K562 (cell line): ENCODE data around the gene NBEA. TPM values are rescaled to one million over a fixed set of nuclear protein-coding genes. Genes with fewer than 3 reads are reported as not detected.

Source experiments
- ATAC-seq: fragments of 200-7000 bp; cut with Tn5 transposase; 3 replicates; pipeline ENCODE4 v1.9.1; 2020; ENCODE audit warnings: moderate library complexity
- BruUV-seq: library from RNA; stranded (reverse); fragments of 400-500 nt; replicated peaks from 2 replicates; lab custom pipeline; 2021; lab: Mats Ljungman, UMichigan
- CTCF ChIA-PET: fragments of 300-600 bp; formaldehyde crosslinking; extraction: SDS; loops from one replicate; lab custom pipeline; 2021; ENCODE audit warnings: low intra/inter-chr PET ratio; lab: Yijun Ruan, JAX
- POLR2A ChIA-PET: fragments of 300-600, 350-650 bp; sonication (Branson Sonifier 250); formaldehyde crosslinking; extraction: SDS; loops from one replicate; lab custom pipeline; 2021; ENCODE audit warnings: antibody characterized with exemption, inconsistent platforms; lab: Yijun Ruan, JAX
- DNase-seq, 4 experiments: peaks; one replicate each; pipeline versions ENCODE4 v3.0.0 to v3.0.0-alpha.2; 2011 to 2018; ENCODE audit warnings: low spot score in 3 of 4, mixed read lengths in 3 of 4; ENCODE audit errors: extremely low read depth in 1 of 4
- FAIRE-seq: peaks from 2 replicates; lab custom pipeline; 2011; peaks lifted over from hg19 to GRCh38; lab: Jason Lieb, UNC
- H2AFZ ChIP-seq: 2 replicates; pipeline ENCODE4 v1.6.0; 2011; ENCODE audit warnings: low read depth, low read length, control low read depth, inconsistent platforms
- H3K27ac ChIP-seq: fragments of 200-600 bp; 3 replicates; pipeline ENCODE4 v1.8.0; 2011; ENCODE audit warnings: low read depth, mild to moderate bottlenecking, control low read depth, inconsistent platforms, low read length, moderate library complexity, mixed read lengths; ENCODE audit errors: extremely low read depth
- H3K27me3 ChIP-seq, 2 experiments: fragments of 300-600 bp in 1 of 2; 2 replicates in 1 of 2; 3 replicates in 1 of 2; pipeline versions ENCODE4 v1.6.0 to v1.8.0; 2011; ENCODE audit warnings: inconsistent platforms in 2 of 2, low read length in 2 of 2, mild to moderate bottlenecking in 1 of 2, mixed read lengths in 1 of 2, moderate library complexity in 1 of 2; ENCODE audit not compliant: control insufficient read depth in 2 of 2, insufficient read depth in 2 of 2
- H3K36me3 ChIP-seq: fragments of 300-600 bp; 3 replicates; pipeline ENCODE4 v1.8.0; 2011; ENCODE audit warnings: mild to moderate bottlenecking, low read length, inconsistent platforms; ENCODE audit not compliant: control insufficient read depth, insufficient read depth
- H3K4me1 ChIP-seq, 2 experiments: fragments of 200-600 bp in 1 of 2; replicated peaks in 1 of 2; 2 replicates in 1 of 2; 3 replicates in 1 of 2; pipeline versions ENCODE4 v1.5.1 to v1.8.0; 2011; ENCODE audit warnings: inconsistent platforms in 2 of 2, low read length in 2 of 2, mild to moderate bottlenecking in 1 of 2, mixed read lengths in 1 of 2, moderate library complexity in 1 of 2; ENCODE audit not compliant: control insufficient read depth in 2 of 2, insufficient read depth in 2 of 2
- H3K4me2 ChIP-seq: 2 replicates; pipeline ENCODE4 v1.6.1; 2011; ENCODE audit warnings: low read length, control low read depth, inconsistent platforms, mixed read lengths; ENCODE audit not compliant: insufficient read depth
- H3K4me3 ChIP-seq: fragments of 200-600 bp; sonication (generic), shearing (Covaris generic); 2 replicates; pipeline ENCODE4 v1.5.1; 2016; ENCODE audit warnings: control low read depth, inconsistent platforms
- H3K79me2 ChIP-seq: fragments of 200-600 bp; 3 replicates; pipeline ENCODE4 v1.8.0; 2011; ENCODE audit warnings: low read length, inconsistent platforms; ENCODE audit not compliant: control insufficient read depth, insufficient read depth
- H3K9ac ChIP-seq, 2 experiments: 2 replicates each; pipeline versions ENCODE4 v1.6.0 to v1.6.1; 2011; ENCODE audit warnings: low read depth in 2 of 2, low read length in 2 of 2, control low read depth in 1 of 2, inconsistent platforms in 1 of 2, mild to moderate bottlenecking in 1 of 2, mixed read lengths in 1 of 2; ENCODE audit not compliant: insufficient read depth in 1 of 2
- H3K9me1 ChIP-seq: one replicate; pipeline ENCODE4 v1.6.0; 2011; ENCODE audit warnings: inconsistent platforms, mild to moderate bottlenecking, low read length, moderate library complexity; ENCODE audit not compliant: control insufficient read depth, insufficient read depth
- H3K9me3 ChIP-seq: replicated peaks from 2 replicates; pipeline ENCODE4 v1.5.1; 2011; ENCODE audit warnings: low read depth, low read length, inconsistent platforms; ENCODE audit not compliant: control insufficient read depth, insufficient read depth
- H4K20me1 ChIP-seq: replicated peaks from 2 replicates; pipeline ENCODE4 v1.6.1; 2011; ENCODE audit warnings: low read length, inconsistent platforms, mixed read lengths; ENCODE audit not compliant: control insufficient read depth, insufficient read depth
- ARNT ChIP-seq, 2 experiments: fragments of 450-650 bp; IDR thresholded peaks; 2 replicates each; pipeline ENCODE4 v1.6.1; 2016; ENCODE audit warnings: mild to moderate bottlenecking in 1 of 2
- ETV5 ChIP-seq: sonication (generic); formaldehyde crosslinking; IDR thresholded peaks from 2 replicates; pipeline ENCODE4 v1.4.0; 2020; ENCODE audit warnings: low read depth, mild to moderate bottlenecking, missing genetic modification reagents
- HDAC6 ChIP-seq: IDR thresholded peaks from 2 replicates; pipeline ENCODE4 v1.6.1; 2012; ENCODE audit warnings: low read depth, mild to moderate bottlenecking, control low read depth, inconsistent platforms, low read length, moderate library complexity
- NCOA1 ChIP-seq: fragments of 450-650 bp; IDR thresholded peaks from 2 replicates; pipeline ENCODE4 v1.6.1; 2016; ENCODE audit warnings: low read depth
- PRPF4 ChIP-seq: fragments of 200-400 bp; formaldehyde crosslinking; IDR thresholded peaks from one replicate; pipeline ENCODE4 v1.6.1; 2017; ENCODE audit warnings: low read length, low read depth, mild to moderate bottlenecking; ENCODE audit not compliant: insufficient read depth, poor library complexity, severe bottlenecking
- RBFOX2 ChIP-seq: fragments of 200-400 bp; formaldehyde crosslinking; IDR thresholded peaks from 2 replicates; pipeline ENCODE4 v1.6.1; 2017; ENCODE audit warnings: low read depth, mild to moderate bottlenecking, low read length, moderate library complexity
- SIRT6 ChIP-seq: IDR thresholded peaks from one replicate; pipeline ENCODE4 v1.6.1; 2012; ENCODE audit warnings: low read depth, mild to moderate bottlenecking, control low read depth, inconsistent platforms, low read length, moderate library complexity
- SMC3 ChIP-seq: conservative IDR thresholded peaks from 2 replicates; pipeline ENCODE4 v1.6.1; 2011; ENCODE audit warnings: low read depth, low read length, improper control_type of control experiment; ENCODE audit not compliant: insufficient read depth
- ZBTB49 ChIP-seq: sonication (generic); formaldehyde crosslinking; IDR thresholded peaks from 2 replicates; pipeline ENCODE4 v1.8.0; 2022; ENCODE audit warnings: missing genetic modification reagents, mild to moderate bottlenecking, borderline replicate concordance
- ZKSCAN1 ChIP-seq: fragments of 150-350 bp; IDR thresholded peaks from 2 replicates; pipeline ENCODE4 v1.6.1; 2016; ENCODE audit warnings: low read depth, low read length
- ZKSCAN3 ChIP-seq: fragments of 250-450 bp; sonication (Bioruptor Pico); IDR thresholded peaks from 2 replicates; pipeline ENCODE4 v1.4.0; 2020
- ZNF184 ChIP-seq: sonication (generic); formaldehyde crosslinking; IDR thresholded peaks from 2 replicates; pipeline ENCODE4 v1.5.0; 2020; ENCODE audit warnings: missing genetic modification reagents
- ZNF445 ChIP-seq: fragments of 250-450 bp; sonication (Bioruptor Pico); IDR thresholded peaks from 2 replicates; pipeline ENCODE4 v1.4.0; 2020; ENCODE audit warnings: low read depth, mild to moderate bottlenecking, moderate library complexity
- WGBS: fragments of 100-300 bp; shearing (Covaris generic); methylation state at CpG from one replicate; pipeline ENCODE4 v1.1.6; 2016; ENCODE audit warnings: low coverage, mixed read lengths; ENCODE audit not compliant: insufficient coverage; ENCODE audit errors: missing lambda C conversion rate; 5-methylcytosine and 5-hydroxymethylcytosine counted together
- in situ Hi-C: fragments of 300-500 bp; cut with MboI; formaldehyde crosslinking; loops from 4 replicates; pipeline ENCODE4 v1.15.0; 2018; ENCODE audit warnings: inconsistent platforms, mixed read lengths
- intact Hi-C: fragments of 100-400 bp; cut with micrococcal nuclease; formaldehyde crosslinking; loops from 2 replicates; pipeline ENCODE4 v1.14.2; 2022
- polyA plus RNA-seq, 8 experiments: library from polyadenylated mRNA; depleted of rRNA in 4 of 8; stranded (reverse) in 5 of 8; unstranded in 3 of 8; fragments of >200 nt; fragmentation: Nextera tagmentation in 2 of 8; fragmentation: Illumina TruSeq in 1 of 8; extraction: Ambion mirVana in 2 of 8; extraction: Trizol in 1 of 8; gene quantifications; 2 replicates each; pipeline versions ENCODE4 v1.2.1 to v1.2.3, GENCODE V29; 2011 to 2014; ENCODE audit warnings: inconsistent platforms in 1 of 8, missing spikeins in 1 of 8
- total RNA-seq, 7 experiments: library from RNA; depleted of rRNA in 6 of 7; stranded (reverse); fragments of >200 nt in 6 of 7; fragmentation: Illumina TruSeq in 2 of 7; extraction: Trizol in 2 of 7; gene quantifications; 2 replicates each; pipeline versions ENCODE4 v1.2.1 to v1.2.3, GENCODE V29; 2011 to 2021; ENCODE audit warnings: low replicate concordance in 1 of 7
- TF ChIP-seq, protein P1 (sequence below): fragments of 450-650 bp; formaldehyde crosslinking; IDR thresholded peaks from 2 replicates; pipeline ENCODE4 v1.4.0; 2020; ENCODE audit warnings: mild to moderate bottlenecking, moderate library complexity
- TF ChIP-seq, protein P2 (sequence below): sonication (generic); formaldehyde crosslinking; IDR thresholded peaks from 2 replicates; pipeline ENCODE4 v1.4.0; 2020; ENCODE audit warnings: mild to moderate bottlenecking, missing genetic modification reagents

NBEA gene
- total and polyA plus RNA-seq, 9 of the 15 experiments (the other 6 are each of a cell fraction or from before 2014, with no cell fraction given) = 0.03 to 0.94 (median 0.05) TPM; not detected in 2

- DNase-seq (no peak), FAIRE-seq (no peak), ATAC-seq (no peak)
- Histone ChIP-seq H3K4me1 (no peaks in the 10 kb centered on the region), H4K20me1 (no peaks in the 10 kb centered on the region), H3K9ac (no peak overlapping the region), H3K79me2 (no peaks in the 10 kb centered on the region), H3K9me1 (no peaks in the 10 kb centered on the region), H2AFZ (no peak overlapping the region), H3K36me3 (no peaks in the 10 kb centered on the region), H3K27me3 (no peaks in the 10 kb centered on the region), H3K9me3 (no peaks in the 10 kb centered on the region), H3K27ac (no peak overlapping the region), H3K4me2 (no peak overlapping the region), H3K4me3 (no peak overlapping the region)
- CTCF ChIA-PET = no interaction called here
- BruUV-seq = no TSS peak
- intact Hi-C loops = no loop called here
- POLR2A ChIA-PET = interaction anchor here (0.6 kb wide), 1 partner anchor 1684 kb away, joined by 3 read pairs; no protein-coding TSS in a partner anchor
- in situ Hi-C loops = no loop called here
- under 1% methylated on average over 8 of the region's 8 CpGs for WGBS
- TF ChIP-seq, protein P1, sequence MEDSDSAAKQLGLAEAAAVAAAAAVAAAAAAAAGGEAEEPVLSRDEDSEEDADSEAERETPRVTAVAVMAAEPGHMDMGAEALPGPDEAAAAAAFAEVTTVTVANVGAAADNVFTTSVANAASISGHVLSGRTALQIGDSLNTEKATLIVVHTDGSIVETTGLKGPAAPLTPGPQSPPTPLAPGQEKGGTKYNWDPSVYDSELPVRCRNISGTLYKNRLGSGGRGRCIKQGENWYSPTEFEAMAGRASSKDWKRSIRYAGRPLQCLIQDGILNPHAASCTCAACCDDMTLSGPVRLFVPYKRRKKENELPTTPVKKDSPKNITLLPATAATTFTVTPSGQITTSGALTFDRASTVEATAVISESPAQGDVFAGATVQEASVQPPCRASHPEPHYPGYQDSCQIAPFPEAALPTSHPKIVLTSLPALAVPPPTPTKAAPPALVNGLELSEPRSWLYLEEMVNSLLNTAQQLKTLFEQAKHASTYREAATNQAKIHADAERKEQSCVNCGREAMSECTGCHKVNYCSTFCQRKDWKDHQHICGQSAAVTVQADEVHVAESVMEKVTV (CRISPR knock-in tag) = no peak
- no peak for TF ChIP-seq ARNT (IDR thresholded peaks at IDR 0.05)
- no peak for TF ChIP-seq ZNF445
- TF ChIP-seq ZNF184 (CRISPR knock-in tag) = no peak
- no peak for TF ChIP-seq NCOA1
- no peak for TF ChIP-seq ZKSCAN1
- no peak for TF ChIP-seq SMC3
- no peak for TF ChIP-seq PRPF4
- no peak for TF ChIP-seq RBFOX2
- TF ChIP-seq ZKSCAN3 (CRISPR knock-in tag) = no peak
- no peak for TF ChIP-seq ZBTB49 (CRISPR knock-in tag)
- TF ChIP-seq ETV5 (CRISPR knock-in tag) = no peak
- TF ChIP-seq, protein P2, sequence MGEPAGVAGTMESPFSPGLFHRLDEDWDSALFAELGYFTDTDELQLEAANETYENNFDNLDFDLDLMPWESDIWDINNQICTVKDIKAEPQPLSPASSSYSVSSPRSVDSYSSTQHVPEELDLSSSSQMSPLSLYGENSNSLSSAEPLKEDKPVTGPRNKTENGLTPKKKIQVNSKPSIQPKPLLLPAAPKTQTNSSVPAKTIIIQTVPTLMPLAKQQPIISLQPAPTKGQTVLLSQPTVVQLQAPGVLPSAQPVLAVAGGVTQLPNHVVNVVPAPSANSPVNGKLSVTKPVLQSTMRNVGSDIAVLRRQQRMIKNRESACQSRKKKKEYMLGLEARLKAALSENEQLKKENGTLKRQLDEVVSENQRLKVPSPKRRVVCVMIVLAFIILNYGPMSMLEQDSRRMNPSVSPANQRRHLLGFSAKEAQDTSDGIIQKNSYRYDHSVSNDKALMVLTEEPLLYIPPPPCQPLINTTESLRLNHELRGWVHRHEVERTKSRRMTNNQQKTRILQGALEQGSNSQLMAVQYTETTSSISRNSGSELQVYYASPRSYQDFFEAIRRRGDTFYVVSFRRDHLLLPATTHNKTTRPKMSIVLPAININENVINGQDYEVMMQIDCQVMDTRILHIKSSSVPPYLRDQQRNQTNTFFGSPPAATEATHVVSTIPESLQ (CRISPR knock-in tag) = no peak
- TF ChIP-seq SIRT6 = no peak
- no peak for TF ChIP-seq HDAC6
These were observed 256.6 kb downstream of the NBEA start for GRCh38 chr13:35198613-35199200.
